Inflammatory macrophage treated with lipopolysaccharide for 4 hours (primary cell): ENCODE data around the gene STAG1.

ENCODE experiments used
- DNase-seq: peaks from one replicate; pipeline ENCODE4 v3.0.0-alpha.2; 2020

STAG1 gene

DNA sequence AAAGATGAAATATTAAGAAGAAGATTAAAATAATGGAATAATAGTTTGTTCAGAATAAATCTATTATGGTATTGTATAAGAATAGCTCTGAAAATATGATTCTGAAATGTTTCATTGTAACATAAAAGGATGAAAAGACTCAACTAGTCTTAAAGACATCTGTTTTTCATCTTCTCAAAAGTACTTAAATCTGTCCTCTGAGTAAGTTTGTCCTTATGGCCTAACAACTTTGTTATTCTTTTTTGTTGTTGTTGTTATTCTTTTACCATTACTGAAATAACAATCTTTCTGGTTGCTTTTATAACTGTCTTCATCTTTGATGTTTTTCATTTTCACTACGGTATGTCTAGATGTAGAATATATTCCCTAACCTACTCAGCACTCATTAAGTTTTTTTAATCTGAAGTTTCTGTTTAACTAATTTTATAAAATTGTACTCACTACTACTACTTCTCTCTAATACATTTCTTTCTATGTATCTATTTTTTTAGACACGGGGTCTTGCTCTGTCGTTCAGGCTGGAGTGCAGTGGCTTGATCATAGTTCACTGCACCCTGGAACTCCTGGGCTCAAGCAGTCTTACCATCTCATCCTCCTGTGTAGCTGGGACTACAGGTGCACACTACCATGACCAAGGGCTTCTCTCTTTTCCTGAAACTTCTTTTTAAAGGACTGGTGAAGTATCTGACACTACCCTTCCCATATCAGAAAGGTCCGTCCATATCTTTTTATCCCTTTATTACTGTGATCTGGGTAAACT, 261.4 kb downstream of the STAG1 start:
- no peak for DNase-seq

DNA sequence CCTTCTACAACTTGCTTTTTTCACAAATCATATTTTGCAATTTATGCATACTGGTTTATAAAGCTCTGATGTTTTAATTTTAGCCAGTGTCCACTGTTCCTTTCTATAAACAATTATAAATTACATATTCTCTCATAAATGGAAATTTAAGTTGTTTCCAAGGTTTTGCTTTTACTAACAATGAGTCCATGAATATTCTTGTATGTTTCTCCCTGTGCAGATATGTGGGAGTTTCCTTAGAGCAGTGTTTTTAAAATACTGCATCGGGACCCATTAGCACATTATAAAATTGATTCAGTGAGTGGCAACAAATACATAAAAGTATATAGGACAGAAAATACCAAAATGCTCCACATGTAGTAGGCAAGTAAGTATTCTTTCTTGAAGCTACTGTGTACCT, 266.4 kb downstream of the STAG1 start:
- DNase-seq: no peak

DNA sequence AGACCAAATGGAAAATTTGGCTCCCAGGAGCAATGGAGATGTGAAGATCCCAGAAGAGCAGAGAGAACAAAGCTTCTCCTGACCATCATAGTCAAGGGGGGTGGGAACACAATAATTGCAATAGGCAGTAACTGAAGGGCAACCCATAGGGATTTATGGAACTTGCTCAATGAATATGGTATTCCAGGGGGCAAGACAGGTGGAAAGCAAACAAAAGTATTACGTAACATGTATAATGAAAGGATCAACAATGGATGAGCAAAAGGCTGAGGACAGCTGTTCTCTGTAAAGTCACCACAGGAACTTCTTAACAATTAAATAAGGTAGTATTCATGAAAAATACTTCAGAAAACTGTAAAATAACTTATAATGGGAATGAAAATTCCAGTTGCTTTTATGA, 275.9 kb downstream of the STAG1 start:
- DNase-seq: no peak

DNA sequence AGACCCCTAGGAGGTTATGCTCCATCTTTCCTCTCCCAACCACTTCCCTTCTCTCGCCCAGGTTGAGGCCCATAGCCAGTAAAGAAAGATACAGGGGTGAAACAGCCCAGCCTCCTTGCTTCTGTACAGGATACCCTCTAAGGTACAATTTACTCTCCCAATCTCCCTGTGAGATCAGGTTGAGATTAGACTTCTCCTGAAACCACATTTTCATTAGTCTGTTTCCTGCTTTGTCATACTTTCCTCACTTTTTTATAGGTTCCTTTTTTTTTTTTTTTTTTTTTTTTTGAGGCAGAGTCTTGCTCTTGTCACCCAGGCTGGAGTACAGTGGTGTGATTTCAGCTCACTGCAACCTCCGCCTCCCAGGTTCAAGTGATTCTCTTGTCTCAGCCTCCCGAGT, 277.3 kb downstream of the STAG1 start:
- DNase-seq: peak; percentile 7

DNA sequence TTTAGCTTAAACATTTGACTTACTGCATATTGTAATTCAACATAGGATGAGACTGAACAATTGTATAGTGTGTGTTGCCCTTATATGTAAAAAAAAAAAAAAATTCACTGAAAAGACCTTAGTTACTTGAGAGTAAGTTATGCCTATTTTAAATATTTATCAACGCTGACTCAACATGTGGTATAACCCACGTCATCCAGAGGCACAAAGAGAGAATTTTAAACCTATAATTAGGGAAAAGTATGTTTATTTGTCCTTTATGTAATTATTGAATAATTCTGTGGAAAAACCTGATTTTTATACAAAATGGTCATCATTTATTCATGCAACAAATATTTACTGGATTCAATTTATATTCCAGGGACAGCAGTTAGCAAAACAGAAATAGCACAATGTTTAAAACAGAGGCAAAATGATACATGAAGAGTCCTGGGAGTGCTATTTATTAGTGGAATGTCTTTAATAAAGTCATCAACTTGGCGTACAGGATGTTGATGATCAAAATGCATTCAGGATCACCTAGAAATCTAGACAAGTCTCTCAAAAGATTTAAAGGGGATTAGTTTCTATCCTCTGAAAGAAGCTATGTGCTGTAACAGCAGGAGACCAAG, 278.4 kb downstream of the STAG1 start:
- DNase-seq: no peak

DNA sequence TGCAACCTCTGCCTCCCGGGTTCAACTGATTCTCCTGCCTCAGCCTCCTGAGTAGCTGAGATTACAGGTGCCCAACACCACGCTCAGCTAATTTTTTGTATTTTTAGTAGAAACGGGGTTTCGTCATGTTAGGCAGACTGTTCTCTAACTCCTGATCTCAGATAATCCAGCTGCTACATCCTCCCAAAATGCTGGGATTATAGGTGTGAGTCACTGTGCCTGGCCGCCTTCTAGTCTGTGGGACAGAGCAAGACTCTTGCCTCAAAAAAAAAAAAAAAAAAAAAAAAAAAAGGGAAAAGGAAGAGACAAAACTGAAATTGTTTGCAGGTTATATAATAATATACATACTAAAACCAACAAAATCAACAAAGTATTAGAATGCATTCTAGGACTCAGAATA, 286.9 kb downstream of the STAG1 start:
- DNase-seq: no peak

DNA sequence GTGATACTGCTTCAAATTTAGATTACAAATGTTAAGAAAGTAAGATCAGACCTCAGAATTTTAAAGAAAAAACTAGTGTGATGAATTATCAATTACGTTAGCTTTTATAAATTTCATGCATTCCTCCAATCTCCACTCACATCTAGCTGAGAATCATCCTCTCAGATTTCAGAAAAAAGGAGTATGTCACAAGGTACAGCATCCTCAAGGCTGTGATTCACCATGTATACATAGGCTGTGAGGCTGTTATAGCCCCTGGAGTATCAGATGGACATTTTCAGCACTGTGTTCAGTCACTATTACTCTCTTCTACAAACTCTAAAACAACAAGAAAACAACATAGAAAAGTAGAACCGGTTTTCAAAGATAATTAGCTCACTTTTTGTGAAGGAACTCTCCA, 287.7 kb downstream of the STAG1 start:
- no peak for DNase-seq

DNA sequence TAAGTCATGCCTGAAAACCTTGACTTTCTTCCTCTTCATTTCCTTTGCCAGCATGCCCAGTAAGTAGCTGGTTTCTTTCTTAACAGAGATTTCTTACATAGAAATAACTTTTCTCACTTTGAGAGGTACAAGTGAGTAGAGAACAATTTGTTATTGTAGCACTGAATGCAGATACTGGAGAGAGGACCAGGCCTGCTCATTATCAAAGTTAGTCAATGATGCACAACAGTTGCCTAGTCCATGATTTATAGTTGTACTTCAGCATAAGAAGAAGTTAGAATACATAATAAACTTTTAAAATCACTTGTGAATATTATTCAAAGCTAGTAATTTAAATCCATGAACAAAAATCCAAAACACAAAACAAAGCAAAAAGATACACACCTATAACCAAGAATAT, 289.0 kb downstream of the STAG1 start:
- DNase-seq: no peak

DNA sequence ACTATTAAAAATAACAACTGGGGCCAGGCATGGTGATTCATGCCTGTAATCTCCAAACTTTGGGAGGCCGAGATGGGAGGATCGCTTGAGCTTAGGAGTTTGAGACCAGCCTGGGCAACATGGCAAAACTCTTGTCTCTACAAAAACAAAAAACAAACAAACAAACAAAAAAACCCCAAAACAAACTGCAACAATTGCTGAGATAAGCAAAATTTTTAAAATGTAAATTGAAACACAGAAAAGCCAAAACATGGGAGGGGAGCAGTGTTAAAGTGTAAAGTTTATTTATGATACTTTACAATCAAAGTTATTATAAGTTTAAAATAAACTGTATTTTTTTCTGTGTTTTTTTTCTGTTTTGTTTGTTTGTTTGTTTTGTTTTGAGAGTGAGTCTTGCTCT, 294.4 kb downstream of the STAG1 start:
- no peak for DNase-seq

DNA sequence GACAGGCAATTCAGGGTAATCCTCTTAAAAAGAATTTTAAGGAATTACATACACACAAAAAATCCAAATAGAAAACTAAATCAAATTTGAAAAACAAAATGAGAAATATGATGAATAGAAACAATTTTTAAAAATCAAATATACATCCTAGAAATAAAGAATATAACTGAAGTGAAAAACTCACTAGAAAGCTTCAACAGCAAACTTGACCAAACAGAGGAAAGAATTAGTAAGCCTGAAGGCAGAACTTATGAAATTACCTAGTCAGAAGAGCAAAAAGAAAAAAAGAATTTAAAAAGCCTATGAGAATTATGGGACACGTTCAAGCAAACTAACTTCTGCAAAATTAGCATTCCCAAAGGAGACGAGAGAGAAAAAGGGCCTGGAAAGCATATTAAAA, 296.0 kb downstream of the STAG1 start:
- no peak for DNase-seq

DNA sequence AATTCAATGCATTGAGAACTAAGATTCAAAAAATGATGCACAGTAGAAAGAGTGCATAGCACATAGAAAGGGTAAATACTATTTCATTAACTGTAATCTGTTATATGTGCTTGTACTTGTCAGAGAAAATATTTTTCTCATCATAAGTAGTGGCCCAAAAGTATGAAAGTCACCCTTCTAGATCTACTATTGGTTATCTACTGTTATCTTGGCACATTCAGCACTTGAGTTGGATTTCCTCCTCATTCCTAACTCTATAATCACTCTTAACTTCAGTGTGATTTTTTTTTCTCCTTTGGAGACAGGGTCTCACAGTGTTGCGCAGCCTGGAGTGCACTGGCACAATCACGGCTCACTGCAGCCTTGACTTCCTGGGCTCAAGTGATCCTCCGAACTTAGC, 307.6 kb downstream of the STAG1 start:
- DNase-seq: no peak

DNA sequence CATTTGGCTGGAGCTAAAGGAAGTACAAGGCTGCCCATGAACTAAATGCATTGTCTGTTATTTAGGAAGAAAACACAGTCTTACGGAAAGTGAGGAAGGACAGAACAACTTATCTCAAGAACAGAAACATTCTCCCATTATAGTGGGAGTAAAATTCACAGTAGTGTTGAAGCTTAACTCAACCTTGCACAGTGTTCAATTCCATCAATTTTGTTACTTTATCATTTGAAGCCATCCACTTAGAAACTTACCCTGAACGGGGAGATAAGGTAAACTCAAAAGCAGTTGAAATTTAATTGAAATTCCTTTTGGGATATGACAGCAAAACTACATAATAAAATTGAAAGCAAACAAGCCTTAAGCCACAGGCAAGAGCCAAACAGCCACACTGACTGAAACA, 315.1 kb downstream of the STAG1 start:
- DNase-seq: no peak

DNA sequence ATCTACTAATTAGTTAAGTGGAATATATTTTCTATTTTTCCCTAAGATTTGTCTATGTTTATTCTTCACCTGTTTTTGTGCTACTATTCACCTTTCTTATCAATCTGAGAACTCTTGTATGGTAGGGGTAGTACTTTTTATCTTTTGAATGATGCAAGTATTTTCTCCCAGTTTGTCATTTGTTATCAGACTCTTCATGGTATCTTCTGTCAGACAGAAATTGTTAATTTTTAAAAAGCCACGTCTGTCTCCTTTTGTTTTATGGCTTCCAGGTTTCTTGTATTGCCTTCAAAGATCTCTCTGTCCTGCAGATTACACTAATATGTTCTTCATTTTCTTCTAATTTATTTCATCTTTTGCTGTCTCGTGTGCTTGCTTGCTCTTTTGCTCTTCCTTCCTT, 317.7 kb downstream of the STAG1 start:
- no peak for DNase-seq

DNA sequence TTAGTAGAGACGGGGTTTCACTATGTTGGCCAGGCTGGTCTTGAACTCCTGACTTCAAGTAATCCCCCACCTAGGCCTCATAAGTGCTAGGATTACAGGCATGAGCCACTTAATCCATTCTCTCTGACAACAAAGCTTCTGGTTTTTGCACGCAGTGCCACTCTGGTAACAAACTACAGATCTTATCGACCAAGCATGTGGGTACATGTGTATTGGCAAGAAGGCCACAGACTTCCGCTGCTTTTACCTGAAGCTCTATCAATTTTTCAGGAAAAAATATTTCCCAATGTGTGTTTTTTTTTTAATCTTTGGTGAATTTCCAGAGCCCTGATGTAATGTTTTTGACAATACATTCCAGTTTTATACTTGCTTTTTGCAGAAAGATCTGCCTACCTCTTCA, 319.5 kb downstream of the STAG1 start:
- no peak for DNase-seq

DNA sequence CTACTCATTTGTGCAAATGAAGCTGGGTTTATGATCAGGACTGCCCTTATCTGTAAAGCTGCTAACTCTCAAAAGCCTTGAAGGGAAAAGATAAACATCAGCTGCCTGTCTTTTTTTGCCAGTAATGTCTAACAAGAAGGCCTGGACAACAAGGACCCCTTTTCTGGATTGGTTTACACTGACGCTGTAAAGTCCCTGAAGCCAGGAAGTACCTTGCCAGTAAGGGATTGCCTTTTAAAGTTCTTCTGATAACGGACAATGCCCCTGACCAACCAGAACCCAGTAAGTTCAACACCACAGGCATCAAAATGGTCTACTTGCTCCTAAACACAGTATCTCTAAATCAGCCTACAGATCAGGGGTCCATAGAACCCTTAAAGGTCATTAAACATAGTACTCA, 324.0 kb downstream of the STAG1 start:
- no peak for DNase-seq

DNA sequence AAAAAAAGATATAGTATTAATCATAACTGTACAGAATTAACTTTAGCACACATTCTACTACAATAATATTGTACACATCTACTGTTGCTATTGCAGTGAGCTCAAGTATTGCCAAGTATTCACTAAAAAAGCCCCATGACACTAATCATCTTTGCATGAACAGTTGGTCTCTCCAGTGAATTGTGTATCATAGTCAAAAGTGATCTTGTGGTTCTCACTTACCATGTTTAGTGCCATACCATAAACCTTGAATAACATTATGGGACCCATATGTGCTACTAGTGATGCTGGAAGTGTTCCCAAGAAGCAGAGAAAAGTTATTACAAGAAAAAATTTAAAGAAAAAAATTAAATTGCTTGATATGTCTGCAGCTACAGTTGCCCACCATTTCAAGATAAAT, 324.9 kb downstream of the STAG1 start:
- DNase-seq: no peak

DNA sequence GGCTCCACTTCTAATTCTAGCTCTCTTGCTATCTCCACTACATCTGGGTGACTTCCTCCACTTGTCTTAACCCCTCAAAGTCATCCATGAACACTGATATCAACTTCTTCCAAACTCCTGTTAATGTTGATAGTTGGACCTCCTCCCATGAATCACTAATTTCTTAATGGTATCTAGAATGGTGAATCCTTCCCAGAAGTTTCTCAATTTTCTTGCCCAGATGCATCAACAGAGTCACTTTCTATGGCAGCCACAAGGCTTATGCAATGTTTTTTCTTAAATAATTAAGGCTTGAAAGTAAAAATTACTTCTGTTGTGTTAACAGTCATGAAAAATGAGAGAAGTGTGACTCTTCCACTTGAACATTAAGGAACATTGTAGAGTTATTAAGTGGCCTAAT, 337.7 kb downstream of the STAG1 start:
- DNase-seq: peak; percentile 3

DNA sequence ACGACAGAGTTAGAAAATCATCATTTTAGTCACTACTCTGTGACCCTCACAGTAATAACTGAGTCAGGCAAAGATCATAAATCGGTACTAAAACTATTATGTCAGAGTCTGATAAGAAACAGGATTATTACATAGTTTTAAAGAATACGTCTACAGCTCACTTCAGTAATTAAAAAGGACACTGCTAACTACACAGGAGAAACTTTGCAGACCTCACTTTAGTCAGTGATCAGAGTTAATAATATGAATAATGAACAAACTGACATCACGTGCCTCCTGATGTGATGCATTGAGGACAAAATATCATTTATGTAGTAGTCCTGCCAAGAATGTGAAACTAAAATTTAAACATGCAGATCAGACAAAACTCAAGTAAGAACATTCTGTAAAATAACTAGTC, 339.9 kb downstream of the STAG1 start:
- DNase-seq: no peak

DNA sequence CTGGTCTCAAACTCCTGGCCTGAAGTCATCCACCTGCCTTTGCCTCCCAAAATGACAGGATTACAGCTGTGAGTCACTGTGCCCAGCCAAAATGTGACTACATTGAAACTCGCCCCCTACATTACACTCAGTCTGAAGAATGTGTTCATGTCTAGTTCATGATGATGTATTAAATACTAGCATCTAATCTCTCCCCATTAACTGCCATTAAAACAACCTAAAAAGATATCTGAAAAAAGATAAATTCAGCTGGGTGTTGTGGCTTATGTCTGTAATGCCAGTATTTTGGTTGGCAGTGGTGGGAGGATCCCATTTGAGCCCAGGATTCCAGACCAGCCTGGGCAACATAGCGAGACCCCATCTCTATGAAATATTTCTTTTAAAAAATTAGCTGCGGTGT, 342.6 kb downstream of the STAG1 start:
- DNase-seq: no peak

DNA sequence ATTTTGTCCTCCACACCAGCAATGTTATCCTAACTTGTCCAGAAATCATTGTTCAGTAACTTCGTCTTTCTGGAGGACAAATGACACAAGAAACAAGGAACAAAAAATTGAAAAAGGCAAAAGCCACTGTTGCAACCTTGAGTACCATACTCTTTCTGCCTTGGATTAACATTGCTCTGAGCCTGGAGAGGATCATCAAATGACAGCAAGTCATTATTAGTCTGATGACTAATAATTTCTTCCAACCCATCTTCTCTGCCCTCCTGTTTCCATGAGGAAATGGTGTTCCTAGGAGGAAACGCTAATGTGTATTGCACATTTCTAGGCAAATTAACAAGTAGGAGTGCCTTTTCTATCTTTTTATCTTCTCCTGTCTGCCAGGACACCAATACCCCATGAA, 348.1 kb downstream of the STAG1 start:
- DNase-seq: no peak

DNA sequence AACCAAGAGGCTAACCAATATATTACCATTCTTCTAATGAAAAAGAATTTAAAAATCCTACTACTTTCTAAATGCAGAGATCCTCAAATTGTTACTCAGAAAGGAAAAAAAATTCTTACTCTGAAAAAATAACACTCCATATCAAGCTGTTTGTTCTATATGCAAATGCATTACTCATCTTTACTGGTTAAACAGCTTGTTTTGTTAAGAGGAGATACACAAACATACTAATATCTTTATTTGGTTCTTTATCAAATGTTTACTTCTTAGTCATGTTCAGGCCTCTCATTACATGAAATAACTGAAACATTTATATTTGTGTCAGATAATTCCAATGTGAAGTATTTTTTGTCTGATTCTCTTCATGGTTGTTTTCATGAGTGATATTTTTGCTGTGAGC, 355.3 kb downstream of the STAG1 start:
- DNase-seq: no peak

DNA sequence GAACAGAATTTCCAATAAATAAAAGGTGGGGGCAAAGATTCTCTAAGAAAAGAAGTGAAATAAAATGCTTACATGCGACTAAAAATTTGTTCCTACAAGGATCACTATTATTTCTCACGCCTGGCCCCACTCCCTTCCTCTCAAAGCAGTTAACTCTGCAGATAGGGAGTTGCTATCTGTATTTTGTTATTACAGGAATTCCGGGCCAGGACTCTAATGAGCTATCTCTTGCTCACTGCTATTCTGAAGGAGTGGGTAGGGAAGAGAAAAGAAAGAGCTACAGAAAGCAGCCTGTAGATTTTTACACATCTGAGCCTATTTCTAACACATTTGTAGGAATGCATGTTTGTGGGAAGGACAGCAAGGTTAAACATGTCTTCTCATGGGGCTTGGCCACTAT, 361.6 kb downstream of the STAG1 start:
- no peak for DNase-seq

DNA sequence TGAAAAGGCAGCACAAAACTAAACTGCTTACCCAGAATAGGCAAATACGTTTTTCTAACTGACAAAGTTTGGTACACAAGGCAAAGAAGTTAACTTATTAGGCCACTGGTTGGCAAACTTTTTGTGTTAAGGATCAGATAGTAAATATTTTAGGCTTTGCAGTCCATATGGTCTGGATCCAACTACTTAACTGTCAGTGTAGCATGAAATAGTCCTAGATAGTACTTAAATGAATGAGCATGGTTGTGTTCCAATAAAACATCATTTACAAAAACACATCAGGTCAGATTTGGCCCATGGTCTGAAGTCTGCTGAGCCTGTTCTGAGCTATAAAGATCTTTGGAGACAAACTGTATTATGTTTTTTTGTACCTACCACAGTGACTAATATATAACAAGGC, 365.1 kb downstream of the STAG1 start:
- no peak for DNase-seq

DNA sequence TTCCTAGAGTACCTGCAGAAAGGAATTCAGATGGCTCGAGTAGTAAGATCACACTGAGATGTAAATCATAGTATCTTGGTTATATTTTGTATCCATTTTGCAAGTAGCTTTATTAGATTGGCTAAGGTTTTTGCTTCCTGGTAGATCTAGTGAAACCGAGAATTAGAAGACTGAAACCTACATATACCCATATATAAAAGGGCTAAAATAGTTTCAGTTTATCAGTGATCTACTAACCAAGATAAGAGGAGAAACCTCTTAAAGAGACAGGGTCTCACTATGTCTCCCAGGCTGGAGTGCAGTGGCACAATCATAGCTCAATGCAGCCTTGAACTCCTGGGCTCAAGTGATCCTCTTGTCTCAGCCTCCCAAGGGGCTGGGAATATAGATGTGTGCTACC, 366.7 kb downstream of the STAG1 start:
- DNase-seq: no peak

DNA sequence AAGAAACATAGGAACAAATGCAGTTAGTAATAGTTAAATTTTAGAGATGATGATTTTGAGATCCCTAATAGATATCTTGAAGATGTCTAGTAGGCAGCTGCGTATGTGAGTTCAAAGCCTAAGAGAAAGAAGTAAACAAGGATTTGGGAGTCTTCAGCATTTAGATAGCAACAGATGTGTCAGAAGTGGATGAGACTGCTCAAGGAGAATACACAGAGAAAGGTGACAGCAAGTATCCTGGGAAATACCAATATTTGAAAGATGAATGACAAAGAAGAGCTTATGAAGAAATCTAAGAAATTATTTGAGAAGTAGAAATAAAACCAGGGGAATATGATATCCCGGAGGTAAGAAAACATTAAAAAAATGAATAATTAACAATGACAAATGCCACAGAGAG, 371.1 kb downstream of the STAG1 start:
- DNase-seq: no peak
